NCI-H2171 (cell line): Measurements from ENCODE around the gene TM4SF18.
"Not testable (repeated sequence)": the region's sequence is repeated elsewhere in the genome, so short reads cannot be mapped to it uniquely, and the experiment has no call there.

ENCODE experiments used
- DNase-seq: peaks from one replicate; lab custom pipeline; 2025; lab: John Stamatoyannopoulos, UW

The TM4SF18 gene

GRCh38 chr3:149333176-149333859, at the start of gene TM4SF18:
TSS of gene TM4SF18 (minus strand) at chr3:149333636. CDS start at chr3:149333382, 254 bp downstream.
- no peak for DNase-seq

GRCh38 chr3:149382518-149382917, 49.1 kb upstream of the TM4SF18 start:
- no peak for DNase-seq

- no peak for DNase-seq
Measured at GRCh38 chr3:149382101-149382467, 48.6 kb upstream of the TM4SF18 start.

GRCh38 chr3:149381173-149382100, 48.0 kb upstream of the TM4SF18 start:
- no peak for DNase-seq

- not testable (repeated sequence) for DNase-seq
Measured at GRCh38 chr3:149380220-149380619, 46.8 kb upstream of the TM4SF18 start.

GRCh38 chr3:149378478-149379309, 45.3 kb upstream of the TM4SF18 start:
- no peak for DNase-seq

GRCh38 chr3:149377408-149378364, 44.2 kb upstream of the TM4SF18 start, which contains the start of gene TM4SF1:
TSS of gene TM4SF1 (minus strand) at chr3:149377649. CDS start at chr3:149377547, 102 bp downstream.
- no peak for DNase-seq

- no peak for DNase-seq
Measured at GRCh38 chr3:149376718-149377407, 43.4 kb upstream of the TM4SF18 start.

- no peak for DNase-seq
Measured at GRCh38 chr3:149375501-149376196, 42.2 kb upstream of the TM4SF18 start.

- DNase-seq, result no peak
Measured at GRCh38 chr3:149374793-149375500, 41.5 kb upstream of the TM4SF18 start.

GRCh38 chr3:149374391-149374790, 41.0 kb upstream of the TM4SF18 start:
- DNase-seq, result no peak

GRCh38 chr3:149373235-149374125, 40.0 kb upstream of the TM4SF18 start:
- no peak for DNase-seq

GRCh38 chr3:149371723-149372114, 38.3 kb upstream of the TM4SF18 start:
- no peak for DNase-seq

- no peak for DNase-seq
Measured at GRCh38 chr3:149371001-149371722, 37.7 kb upstream of the TM4SF18 start.

GRCh38 chr3:149369991-149370866, 36.8 kb upstream of the TM4SF18 start:
- no peak for DNase-seq
